Measurements from ENCODE around the gene CEP112. TPM values are rescaled to one million over a fixed set of nuclear protein-coding genes. Genes with fewer than 3 reads are reported as not detected.

CEP112 gene
- total and polyA plus RNA-seq, 9 of the 15 experiments (the other 6 are each of a cell fraction or from before 2014, with no cell fraction given): 0.84 TPM; not detected in 8

- TF ChIP-seq E2F8 (IDR thresholded peaks at IDR 0.05; ENCODE audit: low read depth, partially characterized antibody) (no peak), KDM4B (IDR thresholded peaks at IDR 0.05; ENCODE audit: borderline replicate concordance in 2 of 2, low read depth in 1 of 2) (no peak), CCNT2 (IDR thresholded peaks at IDR 0.05; ENCODE audit: borderline replicate concordance, extremely low read depth, insufficient read length, low read depth, low read length) (no peak), E2F6 (IDR thresholded peaks at IDR 0.05; ENCODE audit: borderline replicate concordance in 1 of 2, extremely low read depth in 1 of 2, insufficient read depth in 1 of 2, insufficient read length in 1 of 2, low read depth in 1 of 2, low read length in 1 of 2, poor library complexity in 1 of 2, severe bottlenecking in 1 of 2) (no peak), ETV6 (IDR thresholded peaks at IDR 0.05; ENCODE audit: borderline replicate concordance in 1 of 2, low read depth in 2 of 2, low read length in 1 of 2) (no peak), ETV6 (CRISPR knock-in tag; IDR thresholded peaks at IDR 0.05; ENCODE audit: borderline replicate concordance) (no peak)
These were observed 497.3 kb downstream of the CEP112 start (continued) for GRCh38 chr17:65694601-65695000.
